H1 (cell line): ENCODE data around the gene SLC35F1. TPM values are rescaled to one million over a fixed set of nuclear protein-coding genes. Genes with fewer than 3 reads are reported as not detected.

Experiments used
- CTCF ChIA-PET: fragments of 300-600 bp; sonication (Branson Sonifier 250); formaldehyde crosslinking; loops from one replicate; lab custom pipeline; 2021; ENCODE audit not compliant: partially characterized antibody; lab: Charles Lee
- POLR2A ChIA-PET: fragments of 300-600 bp; sonication (Branson Sonifier 250); formaldehyde crosslinking; loops from one replicate; lab custom pipeline; 2021; ENCODE audit warnings: inconsistent platforms; ENCODE audit not compliant: partially characterized antibody; lab: Charles Lee
- DNase-seq, 2 experiments: peaks; one replicate each; pipeline versions ENCODE4 v3.0.0 to v3.0.0-alpha.2; 2010 to 2022; ENCODE audit warnings: low spot score in 2 of 2, low read depth in 1 of 2, mixed read lengths in 1 of 2
- FAIRE-seq: peaks from 2 replicates; lab custom pipeline; 2011; peaks lifted over from hg19 to GRCh38; lab: Jason Lieb, UNC
- H2AFZ ChIP-seq: 2 replicates; pipeline ENCODE4 v1.8.1; 2012; ENCODE audit warnings: low read length, inconsistent platforms
- H2AK5ac ChIP-seq: 2 replicates; pipeline ENCODE4 v1.6.1; 2013; ENCODE audit warnings: low read depth, low read length
- H2BK120ac ChIP-seq: replicated peaks from 2 replicates; pipeline ENCODE3; 2013; ENCODE audit warnings: low read depth, low read length, inconsistent platforms
- H2BK12ac ChIP-seq: 2 replicates; pipeline ENCODE4 v1.6.1; 2013; ENCODE audit warnings: low read depth, low read length
- H2BK15ac ChIP-seq: 2 replicates; pipeline ENCODE4 v1.6.1; 2013; ENCODE audit warnings: low read length
- H2BK20ac ChIP-seq: 2 replicates; pipeline ENCODE4 v1.6.1; 2013; ENCODE audit warnings: low read length
- H2BK5ac ChIP-seq: 2 replicates; pipeline ENCODE4 v1.6.1; 2013; ENCODE audit warnings: low read depth, low read length
- H3K14ac ChIP-seq: 2 replicates; pipeline ENCODE4 v1.6.1; 2013; ENCODE audit warnings: inconsistent platforms; ENCODE audit not compliant: insufficient read length
- H3K18ac ChIP-seq: 2 replicates; pipeline ENCODE4 v1.6.1; 2013; ENCODE audit warnings: low read length; ENCODE audit errors: extremely low read depth
- H3K23ac ChIP-seq: 2 replicates; pipeline ENCODE4 v1.6.1; 2013; ENCODE audit warnings: inconsistent platforms; ENCODE audit not compliant: insufficient read length
- H3K23me2 ChIP-seq: 2 replicates; pipeline ENCODE4 v1.6.1; 2013; ENCODE audit warnings: low read depth, low read length
- H3K27ac ChIP-seq: 2 replicates; pipeline ENCODE4 v1.6.1; 2011; ENCODE audit warnings: low read depth, low read length, inconsistent platforms
- H3K27me3 ChIP-seq, 4 experiments: replicated peaks in 1 of 4; 1 replicate in 1 of 4; 2 replicates in 3 of 4; pipeline versions ENCODE4 v1.6.1 to v1.8.1; 2011 to 2013; ENCODE audit warnings: low read length in 3 of 4, mild to moderate bottlenecking in 3 of 4, inconsistent platforms in 2 of 4, mixed read lengths in 2 of 4, moderate library complexity in 1 of 4; ENCODE audit not compliant: control insufficient read depth in 3 of 4, insufficient read depth in 3 of 4; ENCODE audit errors: extremely low read depth in 1 of 4
- H3K36me3 ChIP-seq, 4 experiments: 2 replicates each; pipeline versions ENCODE4 v1.6.1 to v1.8.1; 2011 to 2013; ENCODE audit warnings: mild to moderate bottlenecking in 4 of 4, low read length in 3 of 4, moderate library complexity in 2 of 4, control low read depth in 1 of 4, inconsistent platforms in 1 of 4; ENCODE audit not compliant: insufficient read depth in 4 of 4, control insufficient read depth in 2 of 4
- H3K4ac ChIP-seq: replicated peaks from 2 replicates; pipeline ENCODE3; 2013; ENCODE audit warnings: low read length, low read depth, mixed read lengths, inconsistent platforms; ENCODE audit not compliant: insufficient read length
- H3K4me1 ChIP-seq, 4 experiments: replicated peaks in 1 of 4; 1 replicate in 1 of 4; 2 replicates in 3 of 4; pipeline versions ENCODE4 v1.6.1 to v1.8.1; 2011 to 2013; ENCODE audit warnings: low read length in 3 of 4, inconsistent platforms in 2 of 4, mixed read lengths in 1 of 4; ENCODE audit not compliant: insufficient read depth in 4 of 4, control insufficient read depth in 3 of 4
- H3K4me2 ChIP-seq, 2 experiments: 2 replicates each; pipeline versions ENCODE4 v1.6.1 to v1.8.1; 2011 to 2013; ENCODE audit warnings: low read depth in 2 of 2, low read length in 2 of 2, control low read depth in 1 of 2, inconsistent platforms in 1 of 2, mild to moderate bottlenecking in 1 of 2; ENCODE audit not compliant: insufficient read depth in 1 of 2
- H3K4me3 ChIP-seq, 4 experiments: fragments of 200-600, 300-600 bp in 1 of 4; sonication (generic), shearing (Covaris generic), sonication (Bioruptor Twin) in 1 of 4; 2 replicates each; pipeline versions ENCODE4 v1.5.1 to v1.8.1; 2011 to 2016; ENCODE audit warnings: low read length in 4 of 4, low read depth in 3 of 4, control low read depth in 2 of 4, inconsistent platforms in 2 of 4, mild to moderate bottlenecking in 2 of 4, mixed read lengths in 1 of 4, moderate library complexity in 1 of 4; ENCODE audit not compliant: insufficient read depth in 2 of 4; ENCODE audit errors: extremely low read depth in 1 of 4
- H3K56ac ChIP-seq: replicated peaks from 2 replicates; pipeline ENCODE3; 2013; ENCODE audit warnings: low read depth, mild to moderate bottlenecking, mixed read lengths, low read length, inconsistent platforms; ENCODE audit not compliant: insufficient read length
- H3K79me1 ChIP-seq: 2 replicates; pipeline ENCODE4 v1.6.1; 2013; ENCODE audit warnings: low read depth, low read length, control low read depth
- H3K79me2 ChIP-seq, 2 experiments: 2 replicates each; pipeline versions ENCODE4 v1.6.1 to v1.8.1; 2012 to 2013; ENCODE audit warnings: low read length in 2 of 2, mild to moderate bottlenecking in 2 of 2, inconsistent platforms in 1 of 2; ENCODE audit not compliant: insufficient read depth in 2 of 2, control insufficient read depth in 1 of 2
- H3K9ac ChIP-seq, 4 experiments: replicated peaks in 1 of 4; 1 replicate in 1 of 4; 2 replicates in 3 of 4; pipeline versions ENCODE4 v1.6.1 to v1.8.1; 2011 to 2013; ENCODE audit warnings: low read depth in 3 of 4, low read length in 3 of 4, control low read depth in 2 of 4, mild to moderate bottlenecking in 2 of 4, moderate library complexity in 2 of 4, inconsistent platforms in 1 of 4; ENCODE audit errors: extremely low read depth in 1 of 4
- H3K9me3 ChIP-seq, 2 experiments: 2 replicates each; pipeline versions ENCODE4 v1.6.1 to v1.8.1; 2012 to 2013; ENCODE audit warnings: mild to moderate bottlenecking in 2 of 2, moderate library complexity in 2 of 2, control low read depth in 1 of 2, inconsistent platforms in 1 of 2, low read depth in 1 of 2, low read length in 1 of 2, mixed read lengths in 1 of 2; ENCODE audit not compliant: insufficient read depth in 2 of 2
- H4K20me1 ChIP-seq, 2 experiments: replicated peaks in 1 of 2; 2 replicates each; pipeline versions ENCODE3 to v1.8.1; 2011 to 2013; ENCODE audit warnings: inconsistent platforms in 2 of 2, low read length in 2 of 2, mild to moderate bottlenecking in 1 of 2; ENCODE audit not compliant: insufficient read depth in 2 of 2, control insufficient read depth in 1 of 2
- H4K5ac ChIP-seq: 2 replicates; pipeline ENCODE4 v1.6.1; 2013; ENCODE audit warnings: low read length, low read depth, mixed read lengths, inconsistent platforms; ENCODE audit not compliant: insufficient read length
- H4K8ac ChIP-seq: 2 replicates; pipeline ENCODE4 v1.8.0; 2013; ENCODE audit warnings: mild to moderate bottlenecking, moderate library complexity, low read length, inconsistent platforms; ENCODE audit not compliant: insufficient read depth; ENCODE audit errors: extremely low read depth
- H4K91ac ChIP-seq: replicated peaks from 2 replicates; pipeline ENCODE3; 2013; ENCODE audit warnings: low read length, mixed read lengths, inconsistent platforms; ENCODE audit not compliant: insufficient read length
- CBX5 ChIP-seq: fragments of 300-800, 300-1000 bp; sonication (generic); IDR thresholded peaks from 2 replicates; pipeline ENCODE4 v1.7.1; 2016; ENCODE audit warnings: antibody characterized with exemption, low read length, low read depth
- CTCF ChIP-seq, 3 experiments: IDR thresholded peaks; 1 replicate in 2 of 3; 2 replicates in 1 of 3; pipeline versions ENCODE4 v1.5.1 to v1.6.1; 2011; ENCODE audit warnings: low read length in 3 of 3, mild to moderate bottlenecking in 3 of 3, inconsistent platforms in 2 of 3, low read depth in 1 of 3, moderate library complexity in 1 of 3; ENCODE audit not compliant: insufficient read depth in 1 of 3; ENCODE audit errors: control extremely low read depth in 1 of 3
- EGR1 ChIP-seq: IDR thresholded peaks from 2 replicates; pipeline ENCODE4 v1.6.1; 2011; ENCODE audit warnings: low read depth, low read length, borderline replicate concordance
- NANOG ChIP-seq: IDR thresholded peaks from 2 replicates; pipeline ENCODE4 v1.6.1; 2011; ENCODE audit warnings: low read length, low read depth, mild to moderate bottlenecking, inconsistent platforms; ENCODE audit not compliant: insufficient read depth, poor library complexity, severe bottlenecking
- NRF1 ChIP-seq: IDR thresholded peaks from 2 replicates; pipeline ENCODE4 v1.6.1; 2011; ENCODE audit warnings: mild to moderate bottlenecking, low read depth, low read length, improper control_type of control experiment
- POLR2A ChIP-seq, 2 experiments: IDR thresholded peaks; 1 replicate in 1 of 2; 2 replicates in 1 of 2; pipeline ENCODE4 v1.6.1; 2011; ENCODE audit warnings: low read depth in 2 of 2, low read length in 2 of 2, mild to moderate bottlenecking in 2 of 2; ENCODE audit errors: control extremely low read depth in 1 of 2
- WGBS, 2 experiments: shearing (Covaris generic) in 1 of 2; methylation state at CpG; one replicate each; pipeline versions ENCODE4 v1.1.6 to v1.1.7; 2013 to 2015; ENCODE audit warnings: low lambda C conversion rate in 2 of 2, mixed read lengths in 2 of 2, inconsistent platforms in 1 of 2, low coverage in 1 of 2, missing lambda C conversion rate in 1 of 2; ENCODE audit not compliant: insufficient replicate concordance in 2 of 2, insufficient coverage in 1 of 2, insufficient read length in 1 of 2; ENCODE audit errors: extremely low coverage in 1 of 2, missing lambda C conversion rate in 1 of 2; 5-methylcytosine and 5-hydroxymethylcytosine counted together
- polyA plus RNA-seq, 7 experiments: library from polyadenylated mRNA; depleted of rRNA in 3 of 7; stranded (reverse) in 5 of 7; unstranded in 2 of 7; fragments of >200 nt in 5 of 7; fragments of 200-250 nt in 2 of 7; gene quantifications; 1 replicate in 5 of 7; 2 replicates in 1 of 7; 4 replicates in 1 of 7; pipeline versions ENCODE4 v1.2.1 to v1.2.3, GENCODE V29; 2011 to 2013; ENCODE audit warnings: missing spikeins in 2 of 7, mixed read lengths in 2 of 7
- total RNA-seq: library from RNA; stranded (reverse); fragmentation: NEBNext Ultra II Directional; extraction: Animal tissue kit (Norgen Biotek cat#: 25700); gene quantifications from 2 replicates; pipeline ENCODE4 v1.2.1, GENCODE V29; 2021

Gene SLC35F1
- total and polyA plus RNA-seq, 2 of the 8 experiments (the other 6 are each of a cell fraction or from before 2014, with no cell fraction given), result 7.0 to 10.0 TPM

DNA sequence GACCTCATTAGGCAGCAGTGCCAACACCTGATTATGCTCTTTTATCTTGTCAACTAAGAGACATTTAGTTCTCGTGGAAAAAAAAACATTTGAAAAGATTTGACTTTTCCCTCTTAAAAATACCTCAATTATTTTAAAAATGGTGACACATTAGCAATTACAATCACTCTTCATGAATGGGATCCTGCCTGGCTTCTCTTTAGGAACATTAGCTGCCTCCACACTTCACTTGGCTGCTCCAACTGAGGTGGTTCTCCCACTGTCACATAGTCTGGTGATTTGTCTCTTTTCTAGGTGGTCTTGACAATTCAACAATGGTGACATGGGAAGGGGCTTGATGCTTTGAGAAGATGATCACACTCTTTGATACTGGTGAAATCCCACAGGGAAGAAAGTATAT is 26.2 kb upstream of the SLC35F1 start:
- H3K27ac ChIP-seq, result no peak overlapping the region
- H4K8ac ChIP-seq, result no peak overlapping the region
- no peaks in the 10 kb centered on the region for H3K9me3 ChIP-seq
- no peak overlapping the region for H3K56ac ChIP-seq
- DNase-seq (no peak), FAIRE-seq (no peak)
- no peaks in the 10 kb centered on the region for H3K36me3 ChIP-seq
- no peak overlapping the region for H4K5ac ChIP-seq
- no peak overlapping the region for H2AK5ac ChIP-seq
- no peaks in the 10 kb centered on the region for H3K79me1 ChIP-seq
- H3K79me2 ChIP-seq, result no peaks in the 10 kb centered on the region
- no peak overlapping the region for H3K9ac ChIP-seq
- no peak overlapping the region for H3K4me3 ChIP-seq
- no peak overlapping the region for H3K23ac ChIP-seq
- H3K18ac ChIP-seq, result no peak overlapping the region
- TF ChIP-seq CBX5, result no peak
- TF ChIP-seq EGR1, result no peak
- no peak for TF ChIP-seq NRF1
- no peak for TF ChIP-seq NANOG
- no peak for TF ChIP-seq CTCF (IDR thresholded peaks at IDR 0.05; ENCODE audit: control extremely low read depth in 1 of 3, insufficient read depth in 1 of 3, low read depth in 1 of 3, low read length in 3 of 3)
- no peak for TF ChIP-seq POLR2A (IDR thresholded peaks at IDR 0.05; ENCODE audit: control extremely low read depth in 1 of 2, low read depth in 2 of 2, low read length in 2 of 2)
- H3K23me2 ChIP-seq, result no peaks in the 10 kb centered on the region
- H2AFZ ChIP-seq, result no peak overlapping the region
- H3K14ac ChIP-seq, result no peak overlapping the region
- H4K20me1 ChIP-seq, result no peaks in the 10 kb centered on the region
- ChIA-PET CTCF (no interaction called here), POLR2A (no interaction called here)
- H4K91ac ChIP-seq, result no peak overlapping the region
- no peak overlapping the region for H2BK12ac ChIP-seq
- H2BK15ac ChIP-seq, result no peak overlapping the region
- H2BK20ac ChIP-seq, result no peak overlapping the region
- WGBS, 2 experiments, result 86% methylated on average over 1 of the region's 1 CpG; no CpG with 5 or more reads in 1 of the 2 experiments
- no peak overlapping the region for H3K4ac ChIP-seq
- H2BK5ac ChIP-seq, result no peak overlapping the region
- peaks cover 0 to 4% (median 0%) of the 10 kb centered on the region in 4 experiments; a peak in 1 of 7 replicates for H3K4me1 ChIP-seq
- H3K4me2 ChIP-seq, result no peak overlapping the region
- no peak overlapping the region for H2BK120ac ChIP-seq
- H3K27me3 ChIP-seq, result no peaks in the 10 kb centered on the region
